H1 (cell line): ENCODE results near the gene BIK. TPM values are rescaled to one million over a fixed set of nuclear protein-coding genes. Genes with fewer than 3 reads are reported as not detected.

Experiments used
- CTCF ChIA-PET: fragments of 300-600 bp; sonication (Branson Sonifier 250); formaldehyde crosslinking; loops from one replicate; lab custom pipeline; 2021; ENCODE audit not compliant: partially characterized antibody; lab: Charles Lee
- POLR2A ChIA-PET: fragments of 300-600 bp; sonication (Branson Sonifier 250); formaldehyde crosslinking; loops from one replicate; lab custom pipeline; 2021; ENCODE audit warnings: inconsistent platforms; ENCODE audit not compliant: partially characterized antibody; lab: Charles Lee
- DNase-seq, 2 experiments: peaks; one replicate each; pipeline versions ENCODE4 v3.0.0 to v3.0.0-alpha.2; 2010 to 2022; ENCODE audit warnings: low spot score in 2 of 2, low read depth in 1 of 2, mixed read lengths in 1 of 2
- FAIRE-seq: peaks from 2 replicates; lab custom pipeline; 2011; peaks lifted over from hg19 to GRCh38; lab: Jason Lieb, UNC
- H2AFZ ChIP-seq: 2 replicates; pipeline ENCODE4 v1.8.1; 2012; ENCODE audit warnings: low read length, inconsistent platforms
- H2AK5ac ChIP-seq: 2 replicates; pipeline ENCODE4 v1.6.1; 2013; ENCODE audit warnings: low read depth, low read length
- H2BK120ac ChIP-seq: replicated peaks from 2 replicates; pipeline ENCODE3; 2013; ENCODE audit warnings: low read depth, low read length, inconsistent platforms
- H2BK12ac ChIP-seq: 2 replicates; pipeline ENCODE4 v1.6.1; 2013; ENCODE audit warnings: low read depth, low read length
- H2BK15ac ChIP-seq: 2 replicates; pipeline ENCODE4 v1.6.1; 2013; ENCODE audit warnings: low read length
- H2BK20ac ChIP-seq: 2 replicates; pipeline ENCODE4 v1.6.1; 2013; ENCODE audit warnings: low read length
- H2BK5ac ChIP-seq: 2 replicates; pipeline ENCODE4 v1.6.1; 2013; ENCODE audit warnings: low read depth, low read length
- H3K14ac ChIP-seq: 2 replicates; pipeline ENCODE4 v1.6.1; 2013; ENCODE audit warnings: inconsistent platforms; ENCODE audit not compliant: insufficient read length
- H3K18ac ChIP-seq: 2 replicates; pipeline ENCODE4 v1.6.1; 2013; ENCODE audit warnings: low read length; ENCODE audit errors: extremely low read depth
- H3K23ac ChIP-seq: 2 replicates; pipeline ENCODE4 v1.6.1; 2013; ENCODE audit warnings: inconsistent platforms; ENCODE audit not compliant: insufficient read length
- H3K23me2 ChIP-seq: 2 replicates; pipeline ENCODE4 v1.6.1; 2013; ENCODE audit warnings: low read depth, low read length
- H3K27ac ChIP-seq: 2 replicates; pipeline ENCODE4 v1.6.1; 2011; ENCODE audit warnings: low read depth, low read length, inconsistent platforms
- H3K27me3 ChIP-seq, 4 experiments: replicated peaks in 1 of 4; 1 replicate in 1 of 4; 2 replicates in 3 of 4; pipeline versions ENCODE4 v1.6.1 to v1.8.1; 2011 to 2013; ENCODE audit warnings: low read length in 3 of 4, mild to moderate bottlenecking in 3 of 4, inconsistent platforms in 2 of 4, mixed read lengths in 2 of 4, moderate library complexity in 1 of 4; ENCODE audit not compliant: control insufficient read depth in 3 of 4, insufficient read depth in 3 of 4; ENCODE audit errors: extremely low read depth in 1 of 4
- H3K36me3 ChIP-seq, 4 experiments: 2 replicates each; pipeline versions ENCODE4 v1.6.1 to v1.8.1; 2011 to 2013; ENCODE audit warnings: mild to moderate bottlenecking in 4 of 4, low read length in 3 of 4, moderate library complexity in 2 of 4, control low read depth in 1 of 4, inconsistent platforms in 1 of 4; ENCODE audit not compliant: insufficient read depth in 4 of 4, control insufficient read depth in 2 of 4
- H3K4ac ChIP-seq: replicated peaks from 2 replicates; pipeline ENCODE3; 2013; ENCODE audit warnings: low read length, low read depth, mixed read lengths, inconsistent platforms; ENCODE audit not compliant: insufficient read length
- H3K4me1 ChIP-seq, 4 experiments: replicated peaks in 1 of 4; 1 replicate in 1 of 4; 2 replicates in 3 of 4; pipeline versions ENCODE4 v1.6.1 to v1.8.1; 2011 to 2013; ENCODE audit warnings: low read length in 3 of 4, inconsistent platforms in 2 of 4, mixed read lengths in 1 of 4; ENCODE audit not compliant: insufficient read depth in 4 of 4, control insufficient read depth in 3 of 4
- H3K4me2 ChIP-seq, 2 experiments: 2 replicates each; pipeline versions ENCODE4 v1.6.1 to v1.8.1; 2011 to 2013; ENCODE audit warnings: low read depth in 2 of 2, low read length in 2 of 2, control low read depth in 1 of 2, inconsistent platforms in 1 of 2, mild to moderate bottlenecking in 1 of 2; ENCODE audit not compliant: insufficient read depth in 1 of 2
- H3K4me3 ChIP-seq, 4 experiments: fragments of 200-600, 300-600 bp in 1 of 4; sonication (generic), shearing (Covaris generic), sonication (Bioruptor Twin) in 1 of 4; 2 replicates each; pipeline versions ENCODE4 v1.5.1 to v1.8.1; 2011 to 2016; ENCODE audit warnings: low read length in 4 of 4, low read depth in 3 of 4, control low read depth in 2 of 4, inconsistent platforms in 2 of 4, mild to moderate bottlenecking in 2 of 4, mixed read lengths in 1 of 4, moderate library complexity in 1 of 4; ENCODE audit not compliant: insufficient read depth in 2 of 4; ENCODE audit errors: extremely low read depth in 1 of 4
- H3K56ac ChIP-seq: replicated peaks from 2 replicates; pipeline ENCODE3; 2013; ENCODE audit warnings: low read depth, mild to moderate bottlenecking, mixed read lengths, low read length, inconsistent platforms; ENCODE audit not compliant: insufficient read length
- H3K79me1 ChIP-seq: 2 replicates; pipeline ENCODE4 v1.6.1; 2013; ENCODE audit warnings: low read depth, low read length, control low read depth
- H3K79me2 ChIP-seq, 2 experiments: 2 replicates each; pipeline versions ENCODE4 v1.6.1 to v1.8.1; 2012 to 2013; ENCODE audit warnings: low read length in 2 of 2, mild to moderate bottlenecking in 2 of 2, inconsistent platforms in 1 of 2; ENCODE audit not compliant: insufficient read depth in 2 of 2, control insufficient read depth in 1 of 2
- H3K9ac ChIP-seq, 4 experiments: replicated peaks in 1 of 4; 1 replicate in 1 of 4; 2 replicates in 3 of 4; pipeline versions ENCODE4 v1.6.1 to v1.8.1; 2011 to 2013; ENCODE audit warnings: low read depth in 3 of 4, low read length in 3 of 4, control low read depth in 2 of 4, mild to moderate bottlenecking in 2 of 4, moderate library complexity in 2 of 4, inconsistent platforms in 1 of 4; ENCODE audit errors: extremely low read depth in 1 of 4
- H3K9me3 ChIP-seq, 2 experiments: 2 replicates each; pipeline versions ENCODE4 v1.6.1 to v1.8.1; 2012 to 2013; ENCODE audit warnings: mild to moderate bottlenecking in 2 of 2, moderate library complexity in 2 of 2, control low read depth in 1 of 2, inconsistent platforms in 1 of 2, low read depth in 1 of 2, low read length in 1 of 2, mixed read lengths in 1 of 2; ENCODE audit not compliant: insufficient read depth in 2 of 2
- H4K20me1 ChIP-seq, 2 experiments: replicated peaks in 1 of 2; 2 replicates each; pipeline versions ENCODE3 to v1.8.1; 2011 to 2013; ENCODE audit warnings: inconsistent platforms in 2 of 2, low read length in 2 of 2, mild to moderate bottlenecking in 1 of 2; ENCODE audit not compliant: insufficient read depth in 2 of 2, control insufficient read depth in 1 of 2
- H4K5ac ChIP-seq: 2 replicates; pipeline ENCODE4 v1.6.1; 2013; ENCODE audit warnings: low read length, low read depth, mixed read lengths, inconsistent platforms; ENCODE audit not compliant: insufficient read length
- H4K8ac ChIP-seq: 2 replicates; pipeline ENCODE4 v1.8.0; 2013; ENCODE audit warnings: mild to moderate bottlenecking, moderate library complexity, low read length, inconsistent platforms; ENCODE audit not compliant: insufficient read depth; ENCODE audit errors: extremely low read depth
- H4K91ac ChIP-seq: replicated peaks from 2 replicates; pipeline ENCODE3; 2013; ENCODE audit warnings: low read length, mixed read lengths, inconsistent platforms; ENCODE audit not compliant: insufficient read length
- ATF2 ChIP-seq: IDR thresholded peaks from 2 replicates; pipeline ENCODE4 v1.6.1; 2012; ENCODE audit warnings: low read length, inconsistent platforms
- CHD2 ChIP-seq: IDR thresholded peaks from 2 replicates; pipeline ENCODE4 v1.6.1; 2012; ENCODE audit warnings: low read length, improper control_type of control experiment
- CTCF ChIP-seq, 3 experiments: IDR thresholded peaks; 1 replicate in 2 of 3; 2 replicates in 1 of 3; pipeline versions ENCODE4 v1.5.1 to v1.6.1; 2011; ENCODE audit warnings: low read length in 3 of 3, mild to moderate bottlenecking in 3 of 3, inconsistent platforms in 2 of 3, low read depth in 1 of 3, moderate library complexity in 1 of 3; ENCODE audit not compliant: insufficient read depth in 1 of 3; ENCODE audit errors: control extremely low read depth in 1 of 3
- EP300 ChIP-seq, 2 experiments: IDR thresholded peaks; 1 replicate in 1 of 2; 2 replicates in 1 of 2; pipeline ENCODE4 v1.6.1; 2011 to 2012; ENCODE audit warnings: low read depth in 2 of 2, low read length in 2 of 2, mild to moderate bottlenecking in 2 of 2, borderline replicate concordance in 1 of 2, inconsistent platforms in 1 of 2, moderate library complexity in 1 of 2
- SIRT6 ChIP-seq: IDR thresholded peaks from one replicate; pipeline ENCODE4 v1.7.1; 2012; ENCODE audit warnings: low read length, inconsistent platforms
- TCF12 ChIP-seq: IDR thresholded peaks from 2 replicates; pipeline ENCODE4 v1.6.1; 2011; ENCODE audit warnings: low read depth, mild to moderate bottlenecking, low read length
- WGBS, 2 experiments: shearing (Covaris generic) in 1 of 2; methylation state at CpG; one replicate each; pipeline versions ENCODE4 v1.1.6 to v1.1.7; 2013 to 2015; ENCODE audit warnings: low lambda C conversion rate in 2 of 2, mixed read lengths in 2 of 2, inconsistent platforms in 1 of 2, low coverage in 1 of 2, missing lambda C conversion rate in 1 of 2; ENCODE audit not compliant: insufficient replicate concordance in 2 of 2, insufficient coverage in 1 of 2, insufficient read length in 1 of 2; ENCODE audit errors: extremely low coverage in 1 of 2, missing lambda C conversion rate in 1 of 2; 5-methylcytosine and 5-hydroxymethylcytosine counted together
- polyA plus RNA-seq, 7 experiments: library from polyadenylated mRNA; depleted of rRNA in 3 of 7; stranded (reverse) in 5 of 7; unstranded in 2 of 7; fragments of >200 nt in 5 of 7; fragments of 200-250 nt in 2 of 7; gene quantifications; 1 replicate in 5 of 7; 2 replicates in 1 of 7; 4 replicates in 1 of 7; pipeline versions ENCODE4 v1.2.1 to v1.2.3, GENCODE V29; 2011 to 2013; ENCODE audit warnings: missing spikeins in 2 of 7, mixed read lengths in 2 of 7
- total RNA-seq: library from RNA; stranded (reverse); fragmentation: NEBNext Ultra II Directional; extraction: Animal tissue kit (Norgen Biotek cat#: 25700); gene quantifications from 2 replicates; pipeline ENCODE4 v1.2.1, GENCODE V29; 2021

The BIK gene
- total and polyA plus RNA-seq, 2 of the 8 experiments (the other 6 are each of a cell fraction or from before 2014, with no cell fraction given), result 3.3 to 5.5 TPM

GRCh38 chr22:43094085-43094484 is 16.5 kb upstream of the BIK start:
- H3K4me3 ChIP-seq, result no peak overlapping the region
- H3K27ac ChIP-seq, result no peak overlapping the region
- ChIA-PET CTCF (interaction anchor here (1.2 kb wide), 1 partner anchor 65 kb away, joined by 3 read pairs; no protein-coding TSS in a partner anchor), POLR2A (no interaction called here)
- WGBS, 2 experiments, result 78% methylated on average over 7 of the region's 7 CpGs; no CpG with 5 or more reads in 1 of the 2 experiments
- H3K9me3 ChIP-seq, result no peaks in the 10 kb centered on the region; a peak in 1 of 4 replicates
- no peak overlapping the region for H2BK15ac ChIP-seq
- peaks cover 3% of the 10 kb centered on the region; the same call in 1 of the 2 replicates for H3K23me2 ChIP-seq
- peak overlapping the region; percentile 51 for H2BK20ac ChIP-seq
- no peaks in the 10 kb centered on the region for H3K79me1 ChIP-seq
- H2BK120ac ChIP-seq, result no peak overlapping the region
- H2AK5ac ChIP-seq, result no peak overlapping the region
- no peaks in the 10 kb centered on the region for H3K79me2 ChIP-seq
- DNase-seq (no peak), FAIRE-seq (no peak)
- no peak overlapping the region for H2AFZ ChIP-seq
- H4K91ac ChIP-seq, result no peak overlapping the region
- H3K9ac ChIP-seq, result no peak overlapping the region
- no peak overlapping the region for H3K14ac ChIP-seq
- no peak for TF ChIP-seq ATF2
- no peak for TF ChIP-seq TCF12
- no peak for TF ChIP-seq EP300 (IDR thresholded peaks at IDR 0.05; ENCODE audit: borderline replicate concordance in 1 of 2, low read depth in 2 of 2, low read length in 2 of 2)
- no peak for TF ChIP-seq CHD2
- TF ChIP-seq SIRT6, result no peak
- TF ChIP-seq CTCF (IDR thresholded peaks at IDR 0.05; ENCODE audit: control extremely low read depth in 1 of 3, insufficient read depth in 1 of 3, low read depth in 1 of 3, low read length in 3 of 3), result peak in 2 of 3 experiments; percentile 11 to 35; a peak in 2 of 4 replicates
- H3K36me3 ChIP-seq, result no peaks in the 10 kb centered on the region
- no peaks in the 10 kb centered on the region for H3K4me1 ChIP-seq
- H4K5ac ChIP-seq, result no peak overlapping the region
- 0 out of 2 replicates have a peak overlapping the region, but pooled peaks have one; percentile 13 for H2BK5ac ChIP-seq
- H3K18ac ChIP-seq, result peak overlapping the region; percentile 51
- H3K27me3 ChIP-seq, result no peaks in the 10 kb centered on the region
- H3K56ac ChIP-seq, result no peak overlapping the region
- H2BK12ac ChIP-seq, result peak overlapping the region; percentile 33; the same call in 1 of the 2 replicates
- H3K23ac ChIP-seq, result no peak overlapping the region
- H3K4me2 ChIP-seq, result no peak overlapping the region
- peaks cover 0 to 2% of the 10 kb centered on the region in 2 experiments for H4K20me1 ChIP-seq
- no peak overlapping the region for H3K4ac ChIP-seq
- no peak overlapping the region; the same call in 1 of the 2 replicates for H4K8ac ChIP-seq
